ENCODE data around the gene ARMC10. TPM values are rescaled to one million over a fixed set of nuclear protein-coding genes. Genes with fewer than 3 reads are reported as not detected.
"Not testable (repeated sequence)": the region's sequence is repeated elsewhere in the genome, so short reads cannot be mapped to it uniquely, and the experiment has no call there.

Gene ARMC10
- polyA plus RNA-seq (ENCODE audit: low read depth in 6 of 6) = 10 to 100 TPM; 29.7 to 53.1 (median 38.6) TPM

GRCh38 chr7:103074519-103075336 lies at the start of gene ARMC10, which contains the start of gene FBXL13:
Gene ARMC10 (plus strand): TSS chr7:103075140. CDS start chr7:103075273, 133 bp downstream.
Gene FBXL13 (minus strand): TSS chr7:103074796.
- H3K27me3 Mint-ChIP-seq = no peaks in the 10 kb centered on the region
- H3K36me3 Mint-ChIP-seq = no peaks in the 10 kb centered on the region
- H3K27ac Mint-ChIP-seq = peak within 1 kb of the TSS; percentile 92 to 99 (median 98)
- H3K4me3 Mint-ChIP-seq = peak within 1 kb of the TSS; percentile 89 to 98 (median 96)
- DNase-seq (peak; percentile 93), ATAC-seq (ENCODE audit: low read depth in 2 of 2) (peak; percentile 80 to 81)
- peaks cover 25 to 35% (median 29%) of the 10 kb centered on the region in 3 donors for H3K4me1 Mint-ChIP-seq
- no peaks in the 10 kb centered on the region for H3K9me3 Mint-ChIP-seq

GRCh38 chr7:103025341-103025740 lies 49.6 kb upstream of the ARMC10 start:
- peaks cover 6 to 11% of the 10 kb centered on the region in 2 donors for H3K36me3 Mint-ChIP-seq
- peaks cover 0 to 19% (median 15%) of the 10 kb centered on the region in 7 donors for H3K9me3 Mint-ChIP-seq
- no peak overlapping the region for H3K4me3 Mint-ChIP-seq
- peak; percentile 50 for DNase-seq
- H3K4me1 Mint-ChIP-seq = peaks cover 6 to 12% (median 7%) of the 10 kb centered on the region in 3 donors
- H3K27me3 Mint-ChIP-seq = no peaks in the 10 kb centered on the region
- peak overlapping the region in 3 of 6 donors; percentile 5 to 47 (median 26) for H3K27ac Mint-ChIP-seq
- peak; percentile 99 to 100 for ATAC-seq (ENCODE audit: low read depth in 2 of 2)

DNA sequence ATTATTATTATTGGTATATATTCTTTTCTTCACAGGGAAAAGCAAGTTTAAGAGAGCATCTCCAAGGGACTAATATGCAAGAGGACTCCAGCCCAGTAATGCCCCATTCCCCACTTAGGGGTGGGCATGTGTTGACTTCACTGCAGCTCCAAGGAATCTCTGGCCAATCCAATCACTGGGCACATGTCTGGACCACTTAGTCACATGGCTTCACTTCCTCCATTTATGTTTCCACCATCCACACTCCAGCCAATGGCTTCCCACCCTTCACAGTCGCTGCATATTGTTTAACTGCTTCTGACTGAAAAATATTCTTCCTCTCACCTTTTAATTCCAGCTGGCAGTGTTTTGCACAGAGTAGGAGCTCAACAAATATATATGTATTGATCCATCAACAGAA lies 43.9 kb upstream of the ARMC10 start:
- no peak overlapping the region for H3K4me3 Mint-ChIP-seq
- H3K27me3 Mint-ChIP-seq = no peaks in the 10 kb centered on the region
- no peak overlapping the region for H3K27ac Mint-ChIP-seq
- ATAC-seq (ENCODE audit: low read depth in 2 of 2) (no peak), DNase-seq (no peak)
- peaks cover 0 to 4% (median 0%) of the 10 kb centered on the region in 3 donors for H3K4me1 Mint-ChIP-seq
- H3K9me3 Mint-ChIP-seq = no peaks in the 10 kb centered on the region
- no peaks in the 10 kb centered on the region for H3K36me3 Mint-ChIP-seq

- no peak for DNase-seq
- no peak overlapping the region for H3K4me3 Mint-ChIP-seq
- H3K36me3 Mint-ChIP-seq = no peaks in the 10 kb centered on the region
- no peaks in the 10 kb centered on the region for H3K27me3 Mint-ChIP-seq
- no peak for ATAC-seq (ENCODE audit: low read depth in 2 of 2)
- no peaks in the 10 kb centered on the region for H3K4me1 Mint-ChIP-seq
- H3K9me3 Mint-ChIP-seq = no peaks in the 10 kb centered on the region
- H3K27ac Mint-ChIP-seq = no peak overlapping the region
These were observed 43.2 kb upstream of the ARMC10 start for GRCh38 chr7:103031781-103032180.

DNA sequence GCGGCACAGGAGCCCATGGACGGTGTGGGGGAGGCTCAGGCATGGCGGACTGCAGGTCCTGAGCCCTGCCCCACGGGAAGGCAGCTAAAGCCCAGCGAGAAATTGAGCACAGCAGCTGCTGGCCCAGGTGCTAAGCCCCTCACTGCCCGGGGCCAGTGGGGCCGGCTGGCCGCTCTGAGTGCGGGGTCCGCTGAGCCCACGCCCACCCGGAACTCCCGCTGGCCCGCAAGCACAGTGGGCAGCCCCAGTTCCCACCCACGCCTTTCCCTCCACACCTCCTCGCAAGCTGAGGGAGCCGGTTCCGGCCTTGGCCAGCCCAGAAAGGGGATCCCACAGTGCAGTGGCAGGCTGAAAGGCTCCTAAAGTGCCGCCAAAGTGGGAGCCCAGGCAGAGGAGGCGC lies 40.6 kb upstream of the ARMC10 start:
- not testable (repeated sequence) for H3K27me3 Mint-ChIP-seq; H3K4me1 Mint-ChIP-seq; H3K4me3 Mint-ChIP-seq; ATAC-seq (ENCODE audit: low read depth in 2 of 2); H3K27ac Mint-ChIP-seq; DNase-seq; H3K36me3 Mint-ChIP-seq; H3K9me3 Mint-ChIP-seq

- H3K4me3 Mint-ChIP-seq = no peak overlapping the region
- DNase-seq (no peak), ATAC-seq (ENCODE audit: low read depth in 2 of 2) (no peak)
These were observed 37.5 kb upstream of the ARMC10 start for GRCh38 chr7:103037476-103037822.

GRCh38 chr7:103037823-103038739 lies 36.9 kb upstream of the ARMC10 start:
- peak overlapping the region in 1 of 8 donors; percentile 63 for H3K4me3 Mint-ChIP-seq
- not testable (repeated sequence) for H3K27me3 Mint-ChIP-seq; H3K9me3 Mint-ChIP-seq; H3K27ac Mint-ChIP-seq; H3K4me1 Mint-ChIP-seq; ATAC-seq (ENCODE audit: low read depth in 2 of 2); DNase-seq; H3K36me3 Mint-ChIP-seq

More at GRCh38 chr7:103037476-103037822, 37.5 kb upstream of the ARMC10 start:
- H3K9me3 Mint-ChIP-seq = peaks cover 0 to 2% (median 0%) of the 10 kb centered on the region in 7 donors
- H3K27ac Mint-ChIP-seq = no peak overlapping the region
- H3K4me1 Mint-ChIP-seq = peaks cover 3 to 7% (median 4%) of the 10 kb centered on the region in 3 donors
- peaks cover 0 to under 1% of the 10 kb centered on the region in 2 donors for H3K36me3 Mint-ChIP-seq
- H3K27me3 Mint-ChIP-seq = no peaks in the 10 kb centered on the region

GRCh38 chr7:103041815-103042214 lies 33.1 kb upstream of the ARMC10 start:
- not testable (repeated sequence) for H3K36me3 Mint-ChIP-seq; H3K27ac Mint-ChIP-seq; H3K4me3 Mint-ChIP-seq; H3K27me3 Mint-ChIP-seq; H3K4me1 Mint-ChIP-seq; ATAC-seq (ENCODE audit: low read depth in 2 of 2); DNase-seq
- H3K9me3 Mint-ChIP-seq = peaks cover 0 to 12% (median 7%) of the 10 kb centered on the region in 7 donors

GRCh38 chr7:103048833-103049232 lies 26.1 kb upstream of the ARMC10 start:
- DNase-seq = no peak
- no peaks in the 10 kb centered on the region for H3K4me1 Mint-ChIP-seq
- peaks cover 0 to 7% of the 10 kb centered on the region in 2 donors for H3K36me3 Mint-ChIP-seq
- H3K4me3 Mint-ChIP-seq = no peak overlapping the region
- H3K27me3 Mint-ChIP-seq = no peaks in the 10 kb centered on the region
- no peak overlapping the region for H3K27ac Mint-ChIP-seq
- ATAC-seq (ENCODE audit: low read depth in 2 of 2) = no peak
- H3K9me3 Mint-ChIP-seq = peaks cover 0 to 11% (median 4%) of the 10 kb centered on the region in 7 donors

GRCh38 chr7:103051519-103051918 lies 23.4 kb upstream of the ARMC10 start:
- Mint-ChIP-seq H3K27me3 (no peaks in the 10 kb centered on the region), H3K36me3 (peaks cover 0 to 7% of the 10 kb centered on the region in 2 donors), H3K4me3 (no peak overlapping the region), H3K27ac (peak overlapping the region in 2 of 6 donors; percentile 39), H3K4me1 (no peaks in the 10 kb centered on the region), H3K9me3 (peaks cover 0 to 11% (median 4%) of the 10 kb centered on the region in 7 donors)
- DNase-seq = no peak
- no peak for ATAC-seq (ENCODE audit: low read depth in 2 of 2)

GRCh38 chr7:103056006-103056405 lies 18.9 kb upstream of the ARMC10 start:
- H3K36me3 Mint-ChIP-seq; DNase-seq; H3K4me3 Mint-ChIP-seq; H3K27ac Mint-ChIP-seq; H3K4me1 Mint-ChIP-seq; ATAC-seq (ENCODE audit: low read depth in 2 of 2); H3K9me3 Mint-ChIP-seq; H3K27me3 Mint-ChIP-seq: not testable (repeated sequence)

- DNase-seq (no peak), ATAC-seq (ENCODE audit: low read depth in 2 of 2) (no peak)
- Mint-ChIP-seq H3K27me3 (no peaks in the 10 kb centered on the region), H3K36me3 (no peaks in the 10 kb centered on the region), H3K4me3 (peak overlapping the region in 1 of 8 donors; percentile 45), H3K27ac (peak overlapping the region in 1 of 6 donors; percentile 74), H3K4me1 (no peaks in the 10 kb centered on the region), H3K9me3 (no peaks in the 10 kb centered on the region)
These were observed 16.8 kb upstream of the ARMC10 start for GRCh38 chr7:103058122-103058521.

DNA sequence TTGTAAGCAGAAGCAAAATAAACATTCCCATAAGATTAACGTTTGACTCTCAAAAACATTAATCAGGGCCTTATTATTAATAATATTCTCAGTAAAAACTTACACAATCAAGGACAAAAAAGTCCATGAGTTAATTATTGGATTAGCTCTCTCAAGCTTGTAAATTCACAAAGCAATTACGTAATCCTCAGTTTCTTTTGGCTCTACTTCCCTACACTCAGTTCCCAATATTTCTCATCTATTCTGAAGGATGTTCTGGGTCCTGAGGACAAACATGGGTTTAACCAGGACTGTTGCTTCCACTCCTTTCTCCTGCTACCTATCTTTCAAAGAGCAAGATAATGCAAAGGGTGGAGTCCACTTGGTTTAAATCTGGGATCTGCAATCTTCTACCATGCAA lies 15.5 kb upstream of the ARMC10 start:
- Mint-ChIP-seq H3K4me1 (no peaks in the 10 kb centered on the region), H3K27me3 (no peaks in the 10 kb centered on the region), H3K9me3 (no peaks in the 10 kb centered on the region), H3K36me3 (no peaks in the 10 kb centered on the region), H3K4me3 (no peak overlapping the region), H3K27ac (no peak overlapping the region)
- DNase-seq = no peak
- no peak for ATAC-seq (ENCODE audit: low read depth in 2 of 2)

Measured in naive B cell (primary cell).